GM12878 (cell line): Measurements from ENCODE around the gene GTF2IRD1. TPM values are rescaled to one million over a fixed set of nuclear protein-coding genes. Genes with fewer than 3 reads are reported as not detected.

Experiments used
- ATAC-seq: fragments of 200-7000 bp; cut with Tn5 transposase; 3 replicates; pipeline ENCODE4 v1.9.1; 2020; ENCODE audit warnings: mild to moderate bottlenecking, moderate library complexity
- BruUV-seq: library from RNA; stranded (reverse); fragments of 400-500 nt; replicated peaks from 2 replicates; lab custom pipeline; 2021; lab: Mats Ljungman, UMichigan
- CTCF ChIA-PET: fragments of 300-600 bp; sonication (Branson Sonifier 250); formaldehyde crosslinking; extraction: SDS; loops from one replicate; lab custom pipeline; 2021; ENCODE audit warnings: inconsistent platforms; lab: Yijun Ruan, JAX
- POLR2A ChIA-PET: fragments of 350-600 bp; formaldehyde crosslinking; extraction: SDS; loops from one replicate; lab custom pipeline; 2021; ENCODE audit warnings: inconsistent platforms; lab: Charles Lee
- RAD21 ChIA-PET: fragments of 300-600 bp; sonication (Branson Sonifier 250); formaldehyde crosslinking; loops from one replicate; lab custom pipeline; 2023; ENCODE audit warnings: antibody characterized with exemption; ENCODE audit not compliant: unreplicated experiment; lab: Charles Lee
- SMC1A ChIA-PET: fragments of 300-600 bp; sonication (Branson Sonifier 250); formaldehyde crosslinking; loops from one replicate; lab custom pipeline; 2023; ENCODE audit not compliant: unreplicated experiment, uncharacterized antibody; lab: Charles Lee
- DNase-seq: peaks from one replicate; pipeline ENCODE4 v3.0.0-alpha.2; 2011; ENCODE audit warnings: low read depth, low spot score
- FAIRE-seq: peaks from 3 replicates; lab custom pipeline; 2011; peaks lifted over from hg19 to GRCh38; lab: Jason Lieb, UNC
- H2AFZ ChIP-seq: 2 replicates; pipeline ENCODE4 v1.6.0; 2011; ENCODE audit warnings: low read depth, low read length, control low read depth; ENCODE audit not compliant: control insufficient read depth
- H3K27ac ChIP-seq: 2 replicates; pipeline ENCODE4 v1.5.1; 2011; ENCODE audit warnings: control low read depth; ENCODE audit not compliant: control insufficient read depth, insufficient read depth
- H3K27me3 ChIP-seq, 2 experiments: replicated peaks in 1 of 2; 2 replicates each; pipeline versions ENCODE4 v1.6.0 to v1.6.1; 2011; ENCODE audit warnings: low read length in 1 of 2; ENCODE audit not compliant: control insufficient read depth in 2 of 2, insufficient read depth in 2 of 2
- H3K36me3 ChIP-seq, 2 experiments: 2 replicates each; pipeline ENCODE4 v1.5.1; 2011; ENCODE audit warnings: low read length in 1 of 2; ENCODE audit not compliant: control insufficient read depth in 2 of 2, insufficient read depth in 2 of 2
- H3K4me1 ChIP-seq: 2 replicates; pipeline ENCODE4 v1.6.1; 2011; ENCODE audit warnings: mild to moderate bottlenecking, low read length, moderate library complexity, mixed read lengths; ENCODE audit not compliant: control insufficient read depth, insufficient read depth
- H3K4me2 ChIP-seq: 2 replicates; pipeline ENCODE4 v1.6.0; 2011; ENCODE audit warnings: control low read depth; ENCODE audit not compliant: control insufficient read depth, insufficient read depth
- H3K4me3 ChIP-seq: fragments of 200-600 bp; sonication (generic); 2 replicates; pipeline ENCODE4 v1.5.1; 2016
- H3K79me2 ChIP-seq: 2 replicates; pipeline ENCODE4 v1.6.0; 2011; ENCODE audit warnings: low read length; ENCODE audit not compliant: control insufficient read depth, insufficient read depth
- H3K9ac ChIP-seq: 2 replicates; pipeline ENCODE4 v1.8.0; 2011; ENCODE audit warnings: low read length, control low read depth, mixed read lengths; ENCODE audit not compliant: control insufficient read depth, insufficient read depth
- H3K9me3 ChIP-seq: replicated peaks from 3 replicates; pipeline ENCODE4 v1.5.1; 2011; ENCODE audit warnings: mild to moderate bottlenecking, low read length; ENCODE audit not compliant: control insufficient read depth, insufficient read depth
- H4K20me1 ChIP-seq: 2 replicates; pipeline ENCODE4 v1.6.0; 2011; ENCODE audit not compliant: control insufficient read depth, insufficient read depth
- CHD2 ChIP-seq: IDR thresholded peaks from 2 replicates; pipeline ENCODE4 v1.6.1; 2011; ENCODE audit warnings: low read depth, low read length, improper control_type of control experiment, borderline replicate concordance
- E2F8 ChIP-seq: fragments of 450-650 bp; IDR thresholded peaks from 2 replicates; pipeline ENCODE4 v1.6.1; 2018; ENCODE audit warnings: mild to moderate bottlenecking, low read depth, moderate library complexity; ENCODE audit not compliant: partially characterized antibody
- FOXM1 ChIP-seq: IDR thresholded peaks from 2 replicates; pipeline ENCODE4 v1.6.1; 2012; ENCODE audit warnings: low read depth, mild to moderate bottlenecking, inconsistent platforms, low read length, moderate library complexity
- IKZF2 ChIP-seq, 2 experiments: fragments of 450-650 bp; IDR thresholded peaks; 2 replicates each; pipeline ENCODE4 v1.6.1; 2017; ENCODE audit warnings: mild to moderate bottlenecking in 2 of 2, moderate library complexity in 2 of 2
- PAX8 ChIP-seq: fragments of 450-650 bp; IDR thresholded peaks from 2 replicates; pipeline ENCODE4 v1.6.1; 2017; ENCODE audit warnings: mild to moderate bottlenecking, moderate library complexity
- RAD51 ChIP-seq: fragments of 450-650 bp; IDR thresholded peaks from 2 replicates; pipeline ENCODE4 v1.6.1; 2016; ENCODE audit warnings: moderate library complexity, mild to moderate bottlenecking, inconsistent platforms
- RB1 ChIP-seq: fragments of 450-650 bp; formaldehyde crosslinking; IDR thresholded peaks from 2 replicates; pipeline ENCODE4 v1.6.1; 2017; ENCODE audit warnings: mild to moderate bottlenecking, borderline replicate concordance
- SIX5 ChIP-seq: IDR thresholded peaks from 2 replicates; pipeline ENCODE4 v1.6.1; 2011; ENCODE audit warnings: mild to moderate bottlenecking, low read depth, low read length, moderate library complexity; ENCODE audit not compliant: severe bottlenecking
- SUZ12 ChIP-seq: fragments of 200-600 bp; sonication (generic); IDR thresholded peaks from one replicate; pipeline ENCODE4 v1.6.1; 2018; ENCODE audit warnings: antibody characterized with exemption, mild to moderate bottlenecking; ENCODE audit not compliant: unreplicated experiment
- ZNF24 ChIP-seq: fragments of 450-650 bp; IDR thresholded peaks from 2 replicates; pipeline ENCODE4 v1.6.1; 2017; ENCODE audit warnings: antibody characterized with exemption, mild to moderate bottlenecking
- WGBS: methylation state at CpG from one replicate; pipeline ENCODE4 v1.1.6; 2016; ENCODE audit warnings: low lambda C conversion rate; ENCODE audit not compliant: insufficient replicate concordance, insufficient coverage; ENCODE audit errors: missing lambda C conversion rate; 5-methylcytosine and 5-hydroxymethylcytosine counted together
- in situ Hi-C: fragments of 300-500 bp; cut with MboI; formaldehyde crosslinking; loops from 9 replicates; pipeline ENCODE4 v1.14.3; 2018; ENCODE audit warnings: mixed read lengths
- intact Hi-C: fragments of 100-400 bp; cut with micrococcal nuclease; formaldehyde crosslinking; loops from one replicate; pipeline ENCODE4 v1.14.2; 2022; ENCODE audit not compliant: unreplicated experiment
- polyA plus RNA-seq, 11 experiments: library from polyadenylated mRNA; depleted of rRNA in 4 of 11; unstranded in 6 of 11; stranded (reverse) in 5 of 11; fragments of >200 nt; fragmentation: Nextera tagmentation in 4 of 11; fragmentation: Illumina TruSeq in 1 of 11; extraction: Ambion mirVana in 4 of 11; extraction: Trizol in 1 of 11; gene quantifications; 1 replicate in 1 of 11; 2 replicates in 10 of 11; pipeline versions ENCODE4 v1.2.1 to v1.2.3, GENCODE V29; 2011 to 2016; ENCODE audit warnings: inconsistent platforms in 2 of 11, missing spikeins in 2 of 11, low read depth in 1 of 11
- total RNA-seq, 4 experiments: library from RNA; depleted of rRNA in 3 of 4; stranded (reverse); fragments of >200 nt in 3 of 4; fragmentation: Illumina TruSeq in 1 of 4; extraction: Trizol in 1 of 4; gene quantifications; 2 replicates each; pipeline versions ENCODE4 v1.2.1 to v1.2.3, GENCODE V29; 2013 to 2021
- TF ChIP-seq, protein P1 (sequence below): IDR thresholded peaks from 2 replicates; pipeline ENCODE4 v1.6.1; 2012; ENCODE audit warnings: low read length, inconsistent platforms
- TF ChIP-seq, protein P2 (sequence below): fragments of 450-650 bp; IDR thresholded peaks from 2 replicates; pipeline ENCODE4 v1.6.1; 2017; ENCODE audit warnings: mild to moderate bottlenecking, moderate library complexity
- TF ChIP-seq, protein P3 (sequence below), 3 experiments: IDR thresholded peaks in 2 of 3; conservative IDR thresholded peaks in 1 of 3; 2 replicates each; pipeline ENCODE4 v1.5.1; 2011; ENCODE audit warnings: low read depth in 3 of 3, low read length in 3 of 3, mild to moderate bottlenecking in 3 of 3, control low read depth in 2 of 3, moderate library complexity in 2 of 3, inconsistent platforms in 1 of 3, mixed read lengths in 1 of 3; ENCODE audit not compliant: control insufficient read depth in 2 of 3, insufficient read depth in 1 of 3; ENCODE audit errors: extremely low read depth in 1 of 3

Gene GTF2IRD1
- total and polyA plus RNA-seq, 10 of the 15 experiments (the other 5 are each of a cell fraction or from before 2014, with no cell fraction given) = 0.48 to 3.0 (median 1.3) TPM

DNA sequence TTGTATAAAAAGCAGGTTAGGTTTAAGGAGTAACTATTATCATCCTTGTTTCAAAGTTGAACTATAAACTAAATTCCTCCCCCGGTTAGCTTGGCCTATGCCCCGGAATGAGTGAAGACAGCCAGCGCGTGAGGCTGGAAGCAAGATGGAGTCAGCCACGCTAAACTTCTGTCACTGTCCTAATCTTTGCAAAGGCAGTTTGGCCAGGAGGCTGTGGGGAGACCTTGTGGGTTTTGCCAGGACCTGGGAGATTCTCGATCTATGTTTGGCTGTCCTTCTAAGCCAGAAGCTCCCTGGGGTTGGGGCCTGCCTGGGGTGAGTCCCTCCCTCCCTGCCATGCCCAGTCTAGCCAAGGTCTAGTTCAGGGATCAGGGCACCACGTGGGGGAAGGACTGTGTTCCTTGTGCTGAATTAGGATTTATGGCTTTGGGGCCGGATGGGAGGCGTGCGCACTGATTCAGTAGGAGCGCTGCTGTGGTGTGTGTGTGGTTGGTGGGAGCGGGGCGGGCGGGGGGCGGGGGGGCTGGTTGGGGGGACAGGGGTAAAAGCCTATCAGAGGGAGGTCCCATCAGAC lies 871 bp upstream of the GTF2IRD1 start:
- FAIRE-seq (peak; percentile 83), DNase-seq (no peak), ATAC-seq (no peak)
- no peak overlapping the region for H3K27ac ChIP-seq
- SMC1A ChIA-PET = no interaction called here
- RAD21 ChIA-PET = no interaction called here
- no peak overlapping the region for H3K4me3 ChIP-seq
- H3K79me2 ChIP-seq = no peaks in the 10 kb centered on the region
- peaks cover 5% of the 10 kb centered on the region for H3K4me1 ChIP-seq
- POLR2A ChIA-PET = no interaction called here
- intact Hi-C loops (loop anchor here (10.0 kb wide), 1 partner anchor 212 kb away; no protein-coding TSS in a partner anchor), in situ Hi-C loops (no loop called here)
- WGBS = 69% methylated on average over 11 of the region's 15 CpGs
- no peaks in the 10 kb centered on the region for H3K27me3 ChIP-seq
- H3K4me2 ChIP-seq = peak overlapping the region; percentile 42; the same call in 1 of the 2 replicates
- H2AFZ ChIP-seq = no peak overlapping the region; the same call in 1 of the 2 replicates
- H3K9ac ChIP-seq = no peak overlapping the region
- no TSS peak for BruUV-seq
- CTCF ChIA-PET = interaction anchor here (7.4 kb wide), 1 partner anchor 113 kb away, joined by 61 read pairs; no protein-coding TSS in a partner anchor
- H3K9me3 ChIP-seq = no peaks in the 10 kb centered on the region; the same call in 2 of the 3 replicates
- H3K36me3 ChIP-seq = no peaks in the 10 kb centered on the region
- peaks cover 2% of the 10 kb centered on the region; the same call in 1 of the 2 replicates for H4K20me1 ChIP-seq
- TF ChIP-seq IKZF2 (IDR thresholded peaks at IDR 0.05) (no peak), CHD2 (0 out of 2 replicates have a peak, but pooled peaks have one; percentile 11), RB1 (no peak), PAX8 (no peak), RAD51 (no peak), E2F8 (no peak), FOXM1 (no peak), SIX5 (no peak), SUZ12 (no peak), ZNF24 (no peak)
- TF ChIP-seq, protein P1, sequence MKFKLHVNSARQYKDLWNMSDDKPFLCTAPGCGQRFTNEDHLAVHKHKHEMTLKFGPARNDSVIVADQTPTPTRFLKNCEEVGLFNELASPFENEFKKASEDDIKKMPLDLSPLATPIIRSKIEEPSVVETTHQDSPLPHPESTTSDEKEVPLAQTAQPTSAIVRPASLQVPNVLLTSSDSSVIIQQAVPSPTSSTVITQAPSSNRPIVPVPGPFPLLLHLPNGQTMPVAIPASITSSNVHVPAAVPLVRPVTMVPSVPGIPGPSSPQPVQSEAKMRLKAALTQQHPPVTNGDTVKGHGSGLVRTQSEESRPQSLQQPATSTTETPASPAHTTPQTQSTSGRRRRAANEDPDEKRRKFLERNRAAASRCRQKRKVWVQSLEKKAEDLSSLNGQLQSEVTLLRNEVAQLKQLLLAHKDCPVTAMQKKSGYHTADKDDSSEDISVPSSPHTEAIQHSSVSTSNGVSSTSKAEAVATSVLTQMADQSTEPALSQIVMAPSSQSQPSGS = no peak
- TF ChIP-seq, protein P2, sequence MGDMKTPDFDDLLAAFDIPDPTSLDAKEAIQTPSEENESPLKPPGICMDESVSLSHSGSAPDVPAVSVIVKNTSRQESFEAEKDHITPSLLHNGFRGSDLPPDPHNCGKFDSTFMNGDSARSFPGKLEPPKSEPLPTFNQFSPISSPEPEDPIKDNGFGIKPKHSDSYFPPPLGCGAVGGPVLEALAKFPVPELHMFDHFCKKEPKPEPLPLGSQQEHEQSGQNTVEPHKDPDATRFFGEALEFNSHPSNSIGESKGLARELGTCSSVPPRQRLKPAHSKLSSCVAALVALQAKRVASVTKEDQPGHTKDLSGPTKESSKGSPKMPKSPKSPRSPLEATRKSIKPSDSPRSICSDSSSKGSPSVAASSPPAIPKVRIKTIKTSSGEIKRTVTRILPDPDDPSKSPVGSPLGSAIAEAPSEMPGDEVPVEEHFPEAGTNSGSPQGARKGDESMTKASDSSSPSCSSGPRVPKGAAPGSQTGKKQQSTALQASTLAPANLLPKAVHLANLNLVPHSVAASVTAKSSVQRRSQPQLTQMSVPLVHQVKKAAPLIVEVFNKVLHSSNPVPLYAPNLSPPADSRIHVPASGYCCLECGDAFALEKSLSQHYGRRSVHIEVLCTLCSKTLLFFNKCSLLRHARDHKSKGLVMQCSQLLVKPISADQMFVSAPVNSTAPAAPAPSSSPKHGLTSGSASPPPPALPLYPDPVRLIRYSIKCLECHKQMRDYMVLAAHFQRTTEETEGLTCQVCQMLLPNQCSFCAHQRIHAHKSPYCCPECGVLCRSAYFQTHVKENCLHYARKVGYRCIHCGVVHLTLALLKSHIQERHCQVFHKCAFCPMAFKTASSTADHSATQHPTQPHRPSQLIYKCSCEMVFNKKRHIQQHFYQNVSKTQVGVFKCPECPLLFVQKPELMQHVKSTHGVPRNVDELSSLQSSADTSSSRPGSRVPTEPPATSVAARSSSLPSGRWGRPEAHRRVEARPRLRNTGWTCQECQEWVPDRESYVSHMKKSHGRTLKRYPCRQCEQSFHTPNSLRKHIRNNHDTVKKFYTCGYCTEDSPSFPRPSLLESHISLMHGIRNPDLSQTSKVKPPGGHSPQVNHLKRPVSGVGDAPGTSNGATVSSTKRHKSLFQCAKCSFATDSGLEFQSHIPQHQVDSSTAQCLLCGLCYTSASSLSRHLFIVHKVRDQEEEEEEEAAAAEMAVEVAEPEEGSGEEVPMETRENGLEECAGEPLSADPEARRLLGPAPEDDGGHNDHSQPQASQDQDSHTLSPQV = peak; percentile 72; the same call in 1 of the 2 replicates
- TF ChIP-seq, protein P3, sequence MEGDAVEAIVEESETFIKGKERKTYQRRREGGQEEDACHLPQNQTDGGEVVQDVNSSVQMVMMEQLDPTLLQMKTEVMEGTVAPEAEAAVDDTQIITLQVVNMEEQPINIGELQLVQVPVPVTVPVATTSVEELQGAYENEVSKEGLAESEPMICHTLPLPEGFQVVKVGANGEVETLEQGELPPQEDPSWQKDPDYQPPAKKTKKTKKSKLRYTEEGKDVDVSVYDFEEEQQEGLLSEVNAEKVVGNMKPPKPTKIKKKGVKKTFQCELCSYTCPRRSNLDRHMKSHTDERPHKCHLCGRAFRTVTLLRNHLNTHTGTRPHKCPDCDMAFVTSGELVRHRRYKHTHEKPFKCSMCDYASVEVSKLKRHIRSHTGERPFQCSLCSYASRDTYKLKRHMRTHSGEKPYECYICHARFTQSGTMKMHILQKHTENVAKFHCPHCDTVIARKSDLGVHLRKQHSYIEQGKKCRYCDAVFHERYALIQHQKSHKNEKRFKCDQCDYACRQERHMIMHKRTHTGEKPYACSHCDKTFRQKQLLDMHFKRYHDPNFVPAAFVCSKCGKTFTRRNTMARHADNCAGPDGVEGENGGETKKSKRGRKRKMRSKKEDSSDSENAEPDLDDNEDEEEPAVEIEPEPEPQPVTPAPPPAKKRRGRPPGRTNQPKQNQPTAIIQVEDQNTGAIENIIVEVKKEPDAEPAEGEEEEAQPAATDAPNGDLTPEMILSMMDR (IDR thresholded peaks at IDR 0.05 in 2 of 3, conservative IDR thresholded peaks at IDR 0.05 in 1 of 3; ENCODE audit: control insufficient read depth in 2 of 3, extremely low read depth in 1 of 3, insufficient read depth in 1 of 3, low read depth in 3 of 3, low read length in 3 of 3) = 0 out of 6 replicates have a peak, but pooled peaks of 1 of the 3 experiments have one; percentile 3
